ENCODE results near the gene CIDEC.

- no peak for TF ChIP-seq CTCF (IDR thresholded peaks at IDR 0.05)
- no peak for TF ChIP-seq POLR2A (IDR thresholded peaks at IDR 0.05)
Measured at GRCh38 chr3:9898467-9899241, 18.6 kb upstream of the CIDEC start.

All from testis (tissue), 2 donors.